Astrocyte of the cerebellum (primary cell): ENCODE data around the gene CHRNA4.

Experiments used
- DNase-seq: peaks from one replicate; pipeline ENCODE4 v3.0.0-alpha.2; 2011; ENCODE audit warnings: low read depth
- H3K4me3 ChIP-seq: 2 replicates; pipeline ENCODE4 v1.5.1; 2011; ENCODE audit warnings: mild to moderate bottlenecking, low read depth, low read length, moderate library complexity
- CTCF ChIP-seq: IDR thresholded peaks from 2 replicates; pipeline ENCODE4 v1.5.1; 2012; ENCODE audit warnings: low read length, low read depth, moderate library complexity, mild to moderate bottlenecking; ENCODE audit errors: missing control alignments
- in situ Hi-C: cut with HindIII; loops from 2 replicates; pipeline ENCODE4 v1.10.0; 2017; ENCODE audit warnings: low sequenced_read_pairs

The CHRNA4 gene

GRCh38 chr20:63347950-63348827 is 13.0 kb downstream of the CHRNA4 start:
- in situ Hi-C loops, result no loop called here
- no peak for TF ChIP-seq CTCF
- H3K4me3 ChIP-seq, result no peak overlapping the region
- no peak for DNase-seq

- no peak for TF ChIP-seq CTCF
- DNase-seq, result no peak
- in situ Hi-C loops, result no loop called here
- no peak overlapping the region for H3K4me3 ChIP-seq
These were observed 13.9 kb downstream of the CHRNA4 start for GRCh38 chr20:63347081-63347741.

GRCh38 chr20:63346131-63347080 is 14.7 kb downstream of the CHRNA4 start:
- DNase-seq, result no peak
- in situ Hi-C loops, result no loop called here
- no peak overlapping the region for H3K4me3 ChIP-seq
- TF ChIP-seq CTCF, result no peak

- no peak for DNase-seq
- H3K4me3 ChIP-seq, result no peak overlapping the region
- no peak for TF ChIP-seq CTCF
- in situ Hi-C loops, result no loop called here
These were observed 15.6 kb downstream of the CHRNA4 start for GRCh38 chr20:63345328-63346100.

GRCh38 chr20:63344616-63345327 is 16.4 kb downstream of the CHRNA4 start:
- in situ Hi-C loops, result no loop called here
- no peak for TF ChIP-seq CTCF
- no peak for DNase-seq
- H3K4me3 ChIP-seq, result no peak overlapping the region
